ENCODE data around the gene TSC22D4.
"Not testable (repeated sequence)": the region's sequence is repeated elsewhere in the genome, so short reads cannot be mapped to it uniquely, and the experiment has no call there.

- not testable (repeated sequence) for TF ChIP-seq CTCF (conservative IDR thresholded peaks at IDR 0.05; ENCODE audit: low read depth, low read length); EZH2 (IDR thresholded peaks at IDR 0.05; ENCODE audit: borderline replicate concordance, low read depth, low read length, poor library complexity, severe bottlenecking)
Measured at GRCh38 chr7:100528108-100528866, 49.3 kb upstream of the TSC22D4 start.

All from A673 (cell line).